GM21737 (cell line): ENCODE measurements around the gene PGLYRP1.

Source experiments
- ATAC-seq: cut with Tn5 transposase; IDR thresholded peaks from one replicate; pipeline ENCODE4 v1.9.1; 2021; ENCODE audit warnings: mild to moderate bottlenecking, moderate library complexity; ENCODE audit not compliant: unreplicated experiment

Gene PGLYRP1

GRCh38 chr19:46033401-46033800 lies 10.5 kb upstream of the PGLYRP1 start:
- ATAC-seq, result no peak

- ATAC-seq, result no peak
Measured at GRCh38 chr19:46032597-46033025, 9.8 kb upstream of the PGLYRP1 start.

GRCh38 chr19:46031781-46032596 lies 9.1 kb upstream of the PGLYRP1 start:
- ATAC-seq, result no peak

- ATAC-seq, result no peak
Measured at GRCh38 chr19:46030812-46031550, 8.1 kb upstream of the PGLYRP1 start.

GRCh38 chr19:46025835-46026234 lies 3.0 kb upstream of the PGLYRP1 start:
- ATAC-seq, result no peak

GRCh38 chr19:46023311-46023779 lies 492 bp upstream of the PGLYRP1 start:
- no peak for ATAC-seq

GRCh38 chr19:46022061-46022430 lies 807 bp downstream of the PGLYRP1 start:
- ATAC-seq, result no peak

- no peak for ATAC-seq
Measured at GRCh38 chr19:46021531-46022041, 1.3 kb downstream of the PGLYRP1 start.

- no peak for ATAC-seq
Measured at GRCh38 chr19:46020819-46021125, 2.1 kb downstream of the PGLYRP1 start.

GRCh38 chr19:46019270-46019669 lies 3.6 kb downstream of the PGLYRP1 start:
- ATAC-seq, result no peak

- no peak for ATAC-seq
Measured at GRCh38 chr19:46018729-46019251, 4.1 kb downstream of the PGLYRP1 start.

- no peak for ATAC-seq
Measured at GRCh38 chr19:46017874-46018675, 4.8 kb downstream of the PGLYRP1 start.

GRCh38 chr19:46017095-46017429 lies 5.8 kb downstream of the PGLYRP1 start:
- ATAC-seq, result no peak

GRCh38 chr19:46016426-46017094 lies 6.3 kb downstream of the PGLYRP1 start:
- ATAC-seq, result no peak

- ATAC-seq, result no peak
Measured at GRCh38 chr19:46015687-46016425, 7.0 kb downstream of the PGLYRP1 start.

GRCh38 chr19:46014941-46015686 lies 7.7 kb downstream of the PGLYRP1 start:
- ATAC-seq, result no peak

- ATAC-seq, result no peak
Measured at GRCh38 chr19:46014534-46014933, 8.3 kb downstream of the PGLYRP1 start.

- ATAC-seq, result no peak
Measured at GRCh38 chr19:46009530-46010510, 13.0 kb downstream of the PGLYRP1 start.
